Effector CD8-positive, alpha-beta T cell (primary cell): ENCODE data around the gene ZCCHC7.
"Not testable (repeated sequence)": the region's sequence is repeated elsewhere in the genome, so short reads cannot be mapped to it uniquely, and the experiment has no call there.

ENCODE experiments used
- DNase-seq: peaks from one replicate; lab custom pipeline; 2025; lab: John Stamatoyannopoulos, UW

ZCCHC7 gene

GRCh38 chr9:37251452-37251851, 131.1 kb downstream of the ZCCHC7 start:
- DNase-seq, result no peak

- no peak for DNase-seq
Observed at GRCh38 chr9:37253377-37253937, 133.1 kb downstream of the ZCCHC7 start.

- no peak for DNase-seq
Observed at GRCh38 chr9:37255187-37255586, 134.8 kb downstream of the ZCCHC7 start.

GRCh38 chr9:37255944-37256862, 135.8 kb downstream of the ZCCHC7 start:
- no peak for DNase-seq

GRCh38 chr9:37259951-37260350, 139.6 kb downstream of the ZCCHC7 start:
- DNase-seq, result no peak

GRCh38 chr9:37262410-37262809, 142.0 kb downstream of the ZCCHC7 start:
- no peak for DNase-seq

- DNase-seq, result no peak
Observed at GRCh38 chr9:37264539-37264938, 144.2 kb downstream of the ZCCHC7 start.

GRCh38 chr9:37266630-37267029, 146.3 kb downstream of the ZCCHC7 start:
- DNase-seq, result no peak

GRCh38 chr9:37269221-37269620, 148.8 kb downstream of the ZCCHC7 start:
- no peak for DNase-seq

GRCh38 chr9:37271679-37272078, 151.3 kb downstream of the ZCCHC7 start:
- DNase-seq, result no peak

GRCh38 chr9:37273595-37273994, 153.2 kb downstream of the ZCCHC7 start:
- no peak for DNase-seq

GRCh38 chr9:37281541-37281940, 161.2 kb downstream of the ZCCHC7 start:
- no peak for DNase-seq

- no peak for DNase-seq
Observed at GRCh38 chr9:37283730-37284325, 163.5 kb downstream of the ZCCHC7 start.

- DNase-seq, result no peak
Observed at GRCh38 chr9:37284636-37285035, 164.3 kb downstream of the ZCCHC7 start.

GRCh38 chr9:37286530-37287175, 166.3 kb downstream of the ZCCHC7 start:
- no peak for DNase-seq

GRCh38 chr9:37287317-37287716, 166.9 kb downstream of the ZCCHC7 start:
- DNase-seq, result no peak

- DNase-seq, result no peak
Observed at GRCh38 chr9:37289631-37290030, 169.3 kb downstream of the ZCCHC7 start.

GRCh38 chr9:37290366-37290939, 170.1 kb downstream of the ZCCHC7 start:
- DNase-seq, result no peak

GRCh38 chr9:37290940-37291485, 170.6 kb downstream of the ZCCHC7 start:
- no peak for DNase-seq

GRCh38 chr9:37291612-37292238, 171.4 kb downstream of the ZCCHC7 start:
- DNase-seq, result not testable (repeated sequence)

- DNase-seq, result no peak
Observed at GRCh38 chr9:37292896-37293295, 172.5 kb downstream of the ZCCHC7 start.
